ENCODE measurements around the gene ERCC8.

The ERCC8 gene

DNA sequence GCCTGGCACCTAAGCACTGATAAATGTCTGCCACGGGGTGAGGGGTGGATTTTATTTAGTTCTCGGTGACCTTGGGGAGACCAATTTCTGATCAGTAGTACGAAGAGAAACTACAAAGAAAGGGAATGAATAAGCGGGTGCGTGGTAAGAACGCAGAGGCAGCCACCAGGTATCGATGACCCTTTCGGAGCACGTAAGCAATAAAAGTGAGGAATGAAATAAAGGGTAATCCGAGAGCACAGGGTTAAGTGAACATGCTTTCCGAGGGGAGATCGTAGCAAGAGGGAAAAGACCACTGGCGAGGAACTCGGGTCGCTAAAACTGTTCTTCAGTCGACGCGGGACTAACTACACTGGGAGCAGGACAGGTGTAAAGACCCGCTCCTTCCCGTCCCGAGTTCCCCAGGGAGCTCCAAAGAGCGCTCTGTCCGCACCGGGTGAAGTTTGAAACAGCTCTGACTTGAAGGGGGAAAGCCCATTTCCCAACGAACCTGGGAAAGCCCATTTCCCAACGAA, 101.9 kb downstream of the ERCC8 start:
- DNase-seq (ENCODE audit: low read depth) = no peak
- TF ChIP-seq, protein P1, sequence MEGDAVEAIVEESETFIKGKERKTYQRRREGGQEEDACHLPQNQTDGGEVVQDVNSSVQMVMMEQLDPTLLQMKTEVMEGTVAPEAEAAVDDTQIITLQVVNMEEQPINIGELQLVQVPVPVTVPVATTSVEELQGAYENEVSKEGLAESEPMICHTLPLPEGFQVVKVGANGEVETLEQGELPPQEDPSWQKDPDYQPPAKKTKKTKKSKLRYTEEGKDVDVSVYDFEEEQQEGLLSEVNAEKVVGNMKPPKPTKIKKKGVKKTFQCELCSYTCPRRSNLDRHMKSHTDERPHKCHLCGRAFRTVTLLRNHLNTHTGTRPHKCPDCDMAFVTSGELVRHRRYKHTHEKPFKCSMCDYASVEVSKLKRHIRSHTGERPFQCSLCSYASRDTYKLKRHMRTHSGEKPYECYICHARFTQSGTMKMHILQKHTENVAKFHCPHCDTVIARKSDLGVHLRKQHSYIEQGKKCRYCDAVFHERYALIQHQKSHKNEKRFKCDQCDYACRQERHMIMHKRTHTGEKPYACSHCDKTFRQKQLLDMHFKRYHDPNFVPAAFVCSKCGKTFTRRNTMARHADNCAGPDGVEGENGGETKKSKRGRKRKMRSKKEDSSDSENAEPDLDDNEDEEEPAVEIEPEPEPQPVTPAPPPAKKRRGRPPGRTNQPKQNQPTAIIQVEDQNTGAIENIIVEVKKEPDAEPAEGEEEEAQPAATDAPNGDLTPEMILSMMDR (IDR thresholded peaks at IDR 0.05; ENCODE audit: control insufficient read depth, extremely low read depth, insufficient read depth) = no peak
- peak overlapping the region; percentile 86 for H3K4me3 ChIP-seq (ENCODE audit: low read depth, low read length)

DNA sequence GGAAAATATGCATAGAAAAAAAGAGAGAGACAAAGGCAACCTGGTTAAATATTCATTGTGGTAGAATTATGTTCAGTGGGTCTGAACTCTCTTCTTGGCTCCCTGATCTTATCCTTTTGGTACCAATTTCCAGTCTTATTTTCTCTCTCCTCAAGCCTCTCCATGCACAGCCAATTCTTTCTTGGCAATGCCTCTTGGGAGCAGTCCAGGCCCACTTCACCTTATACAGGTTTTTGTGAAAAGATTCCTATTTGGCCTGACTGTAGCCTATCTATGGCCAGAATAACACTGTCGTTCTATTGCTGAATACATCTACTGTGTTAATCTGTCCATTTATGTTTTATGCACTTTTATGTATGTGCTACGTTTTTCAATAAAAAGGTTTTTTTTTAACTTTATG, 103.5 kb downstream of the ERCC8 start:
- TF ChIP-seq, protein P1 (IDR thresholded peaks at IDR 0.05; ENCODE audit: control insufficient read depth, extremely low read depth, insufficient read depth) = no peak
- H3K4me3 ChIP-seq (ENCODE audit: low read depth, low read length) = no peak overlapping the region
- no peak for DNase-seq (ENCODE audit: low read depth)

DNA sequence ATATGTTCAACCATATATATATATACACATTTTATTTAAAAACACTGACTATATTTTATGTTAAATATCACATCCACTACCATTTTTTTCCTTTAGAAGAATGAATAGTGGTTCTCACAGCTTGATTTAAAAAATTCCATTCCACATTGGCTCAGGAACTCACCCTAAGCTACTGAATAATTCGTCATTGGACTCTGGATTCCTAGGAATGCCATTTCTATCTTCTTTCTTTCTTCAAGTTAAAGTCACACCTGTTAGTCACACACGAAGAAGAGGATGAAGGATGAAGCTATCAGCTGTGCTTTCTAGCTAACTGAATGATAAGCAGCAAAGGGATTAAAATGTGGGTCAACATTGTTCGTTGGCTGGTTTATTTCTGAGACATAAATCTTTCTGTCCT, 108.7 kb downstream of the ERCC8 start:
- no peak for DNase-seq (ENCODE audit: low read depth)
- TF ChIP-seq, protein P1 (IDR thresholded peaks at IDR 0.05; ENCODE audit: control insufficient read depth, extremely low read depth, insufficient read depth) = no peak
- no peak overlapping the region for H3K4me3 ChIP-seq (ENCODE audit: low read depth, low read length)

DNA sequence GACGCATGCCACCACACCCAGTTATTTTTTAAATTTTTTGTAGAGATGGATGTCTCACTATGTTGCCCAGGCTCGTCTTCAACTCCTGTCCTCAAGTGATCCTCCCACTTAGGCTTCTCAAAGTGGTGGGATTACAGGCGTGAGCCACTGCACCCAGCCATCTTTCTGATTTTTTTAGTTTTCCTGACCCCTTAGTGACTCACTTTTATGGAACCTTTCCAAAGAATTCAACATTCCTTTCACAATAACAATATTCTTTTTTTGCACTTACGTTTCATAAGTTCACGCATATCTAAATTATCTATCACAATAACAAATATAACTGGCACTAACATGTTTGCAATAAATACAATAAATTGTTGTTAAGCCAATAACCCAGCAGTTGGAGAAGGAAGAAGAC, 109.3 kb downstream of the ERCC8 start:
- no peak overlapping the region for H3K4me3 ChIP-seq (ENCODE audit: low read depth, low read length)
- DNase-seq (ENCODE audit: low read depth) = no peak
- TF ChIP-seq, protein P1 (IDR thresholded peaks at IDR 0.05; ENCODE audit: control insufficient read depth, extremely low read depth, insufficient read depth) = no peak

DNA sequence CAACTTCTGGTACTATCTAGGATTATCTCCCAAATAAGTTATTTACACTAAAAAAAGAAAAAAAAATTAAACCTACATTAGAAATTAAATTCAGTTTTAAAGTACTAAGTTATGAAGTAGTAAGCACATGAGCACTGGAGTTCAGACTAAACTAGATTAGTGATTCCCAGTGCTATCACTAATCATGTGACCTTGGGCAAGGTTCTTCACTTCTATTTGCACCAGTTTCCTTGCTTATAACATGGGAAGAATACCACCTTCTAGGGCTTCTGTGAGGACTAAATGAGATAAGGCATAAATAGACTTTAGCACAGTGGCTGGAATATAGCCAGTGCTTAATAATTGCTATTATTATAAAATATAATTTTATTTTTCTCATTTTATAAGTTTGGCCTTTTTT, 111.3 kb downstream of the ERCC8 start:
- DNase-seq (ENCODE audit: low read depth) = no peak
- no peak overlapping the region for H3K4me3 ChIP-seq (ENCODE audit: low read depth, low read length)
- TF ChIP-seq, protein P1 (IDR thresholded peaks at IDR 0.05; ENCODE audit: control insufficient read depth, extremely low read depth, insufficient read depth) = no peak

DNA sequence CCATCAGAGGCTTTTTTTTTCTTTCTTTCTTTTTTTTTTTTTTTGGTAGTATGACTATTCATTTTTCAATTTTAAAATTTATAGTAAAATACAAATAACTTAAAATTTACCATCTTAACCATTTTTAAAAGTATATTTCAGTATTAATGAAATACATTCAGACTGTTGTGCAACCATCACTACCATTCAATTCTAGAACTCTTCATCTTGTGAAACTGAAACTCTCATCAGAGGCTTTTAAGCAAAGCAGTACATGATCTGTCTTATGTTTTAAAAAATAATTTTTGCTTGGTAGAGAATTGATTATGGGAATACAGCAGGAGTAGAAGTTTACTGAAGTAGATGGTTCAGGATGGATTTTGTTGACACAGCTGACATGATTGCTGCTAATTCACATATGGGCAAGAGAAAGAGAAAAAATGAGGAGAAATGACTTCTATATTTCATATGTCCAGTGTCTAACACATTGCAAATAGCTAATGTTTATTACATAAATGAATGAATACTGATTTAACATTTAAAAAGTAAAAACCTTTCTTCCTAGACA, 114.2 kb downstream of the ERCC8 start:
- TF ChIP-seq, protein P1 (IDR thresholded peaks at IDR 0.05; ENCODE audit: control insufficient read depth, extremely low read depth, insufficient read depth) = no peak
- no peak for DNase-seq (ENCODE audit: low read depth)
- no peak overlapping the region for H3K4me3 ChIP-seq (ENCODE audit: low read depth, low read length)
